Neural cell (in vitro differentiated cells): ENCODE measurements around the gene AGFG1. TPM values are rescaled to one million over a fixed set of nuclear protein-coding genes. Genes with fewer than 3 reads are reported as not detected.

Experiments
- H2AFZ ChIP-seq: fragments of 200-600, 300-800 bp; sonication (generic), shearing (Covaris generic); 2 replicates; pipeline ENCODE4 v1.6.0; 2014; ENCODE audit warnings: low read depth, mild to moderate bottlenecking, antibody characterized with exemption, low read length, moderate library complexity
- H3F3A ChIP-seq: fragments of 200-600 bp; shearing (Covaris generic); 2 replicates; pipeline ENCODE4 v1.6.1; 2016; ENCODE audit warnings: mild to moderate bottlenecking, moderate library complexity, mixed read lengths, antibody characterized with exemption, low read length; ENCODE audit not compliant: insufficient read depth, poor library complexity, severe bottlenecking
- H3K27ac ChIP-seq: fragments of 200-600, 300-800 bp; sonication (generic), shearing (Covaris generic); 2 replicates; pipeline ENCODE4 v1.5.1; 2014; ENCODE audit warnings: mild to moderate bottlenecking, low read length, moderate library complexity
- H3K27me3 ChIP-seq: fragments of 300-800, 200-600 bp; sonication (generic), shearing (Covaris generic); 2 replicates; pipeline ENCODE4 v1.6.0; 2014; ENCODE audit warnings: mild to moderate bottlenecking, low read depth, low read length, moderate library complexity; ENCODE audit not compliant: insufficient read depth
- H3K36me3 ChIP-seq: fragments of 300-800, 200-600 bp; sonication (generic), shearing (Covaris generic); 2 replicates; pipeline ENCODE4 v1.5.1; 2014; ENCODE audit warnings: mild to moderate bottlenecking, antibody characterized with exemption, low read length, moderate library complexity; ENCODE audit not compliant: insufficient read depth
- H3K4me2 ChIP-seq: fragments of 300-800, 200-600 bp; sonication (generic), shearing (Covaris generic); 2 replicates; pipeline ENCODE4 v1.6.0; 2014; ENCODE audit warnings: mild to moderate bottlenecking, low read length
- H3K4me3 ChIP-seq: fragments of 300-800, 200-600 bp; sonication (generic), shearing (Covaris generic); 2 replicates; pipeline ENCODE4 v1.5.1; 2014; ENCODE audit warnings: mild to moderate bottlenecking, low read length, moderate library complexity
- H3K79me2 ChIP-seq: fragments of 200-600 bp; shearing (Covaris generic); replicated peaks from 2 replicates; pipeline ENCODE4 v1.6.0; 2014; ENCODE audit warnings: mild to moderate bottlenecking, low read length, moderate library complexity; ENCODE audit not compliant: insufficient read depth
- H3K9ac ChIP-seq: fragments of 300-800, 200-600 bp; sonication (generic), shearing (Covaris generic); 2 replicates; pipeline ENCODE4 v1.6.1; 2016; ENCODE audit warnings: mild to moderate bottlenecking, low read length, mixed read lengths
- H3K9me2 ChIP-seq: fragments of 200-600 bp; shearing (Covaris generic); 2 replicates; pipeline ENCODE4 v1.6.1; 2016; ENCODE audit warnings: mild to moderate bottlenecking, low read length, mixed read lengths; ENCODE audit not compliant: insufficient read depth
- H3K9me3 ChIP-seq: fragments of 200-600, 300-800 bp; sonication (generic), shearing (Covaris generic); 2 replicates; pipeline ENCODE4 v1.6.1; 2016; ENCODE audit warnings: mild to moderate bottlenecking, mixed run types, low read length, moderate library complexity, mixed read lengths
- H4K20me1 ChIP-seq: fragments of 200-600 bp; shearing (Covaris generic); 2 replicates; pipeline ENCODE4 v1.6.1; 2016; ENCODE audit warnings: mild to moderate bottlenecking, mixed run types; ENCODE audit not compliant: insufficient read depth
- CTCF ChIP-seq: fragments of 450-650 bp; IDR thresholded peaks from 2 replicates; pipeline ENCODE4 v1.5.1; 2014; ENCODE audit warnings: antibody characterized with exemption, mild to moderate bottlenecking, moderate library complexity; ENCODE audit not compliant: poor library complexity, severe bottlenecking
- EP300 ChIP-seq: fragments of 450-650 bp; conservative IDR thresholded peaks from 2 replicates; pipeline ENCODE4 v1.6.1; 2014; ENCODE audit warnings: antibody characterized with exemption, mild to moderate bottlenecking, moderate library complexity; ENCODE audit not compliant: poor library complexity, severe bottlenecking
- EZH2 ChIP-seq: fragments of 200-600, 300-800 bp; shearing (Covaris generic), sonication (generic); IDR thresholded peaks from 2 replicates; pipeline ENCODE4 v1.6.1; 2014; ENCODE audit warnings: antibody characterized with exemption, low read length, borderline replicate concordance, mild to moderate bottlenecking; ENCODE audit not compliant: insufficient read depth, poor library complexity, severe bottlenecking
- MXI1 ChIP-seq: fragments of 450-650 bp; conservative IDR thresholded peaks from 2 replicates; pipeline ENCODE4 v1.6.1; 2014; ENCODE audit warnings: antibody characterized with exemption, mild to moderate bottlenecking; ENCODE audit not compliant: poor library complexity, severe bottlenecking
- POLR2AphosphoS5 ChIP-seq: IDR thresholded peaks from 2 replicates; pipeline ENCODE4 v1.6.1; 2012
- RAD21 ChIP-seq: fragments of 450-650 bp; conservative IDR thresholded peaks from 2 replicates; pipeline ENCODE4 v1.6.1; 2014; ENCODE audit warnings: antibody characterized with exemption, mild to moderate bottlenecking, moderate library complexity
- REST ChIP-seq: IDR thresholded peaks from 2 replicates; pipeline ENCODE4 v1.6.1; 2012; ENCODE audit warnings: borderline replicate concordance
- SMC3 ChIP-seq: fragments of 450-650 bp; conservative IDR thresholded peaks from 2 replicates; pipeline ENCODE4 v1.6.1; 2014; ENCODE audit warnings: antibody characterized with exemption, mild to moderate bottlenecking, moderate library complexity; ENCODE audit not compliant: poor library complexity
- TAF1 ChIP-seq: IDR thresholded peaks from 2 replicates; pipeline ENCODE4 v1.6.1; 2012; ENCODE audit warnings: low read depth
- polyA plus RNA-seq: library from polyadenylated mRNA; depleted of rRNA; stranded (reverse); fragments of >200 nt; gene quantifications from 2 replicates; pipeline ENCODE4 v1.2.3, GENCODE V29; 2014

Gene AGFG1
- polyA plus RNA-seq, 1 donor from 2014 or later, result 106 TPM

DNA sequence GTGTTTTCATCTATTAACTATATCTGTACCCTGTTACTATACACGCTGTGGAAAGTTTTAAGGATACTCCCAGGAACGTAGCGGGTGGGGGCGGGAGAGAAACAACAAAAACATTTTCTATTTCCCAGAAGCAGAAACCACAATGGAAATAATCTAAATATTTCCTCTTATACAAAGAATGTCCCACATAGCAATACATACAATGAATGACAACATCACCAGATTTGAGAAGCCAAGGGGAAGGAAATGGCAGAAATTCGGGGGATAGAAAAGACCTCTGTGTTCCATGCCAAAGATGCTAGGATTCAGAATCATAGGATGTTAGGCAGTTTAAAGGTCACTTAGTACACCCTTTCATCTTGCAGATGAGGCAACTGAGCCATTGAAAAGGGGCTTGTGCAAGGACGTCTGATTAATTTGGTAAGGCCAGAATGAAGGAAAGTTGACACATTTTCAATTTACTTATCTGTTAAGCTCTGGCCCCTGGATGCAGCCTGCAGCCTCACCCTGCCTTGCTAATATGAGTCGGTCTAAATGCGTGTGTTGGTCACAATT, 43.1 kb upstream of the AGFG1 start:
- no peak overlapping the region for H3K9ac ChIP-seq
- H4K20me1 ChIP-seq, result no peaks in the 10 kb centered on the region
- H3K9me2 ChIP-seq, result no peaks in the 10 kb centered on the region
- no peaks in the 10 kb centered on the region for H3F3A ChIP-seq
- no peaks in the 10 kb centered on the region for H3K36me3 ChIP-seq
- no peaks in the 10 kb centered on the region for H3K27me3 ChIP-seq
- no peak overlapping the region for H2AFZ ChIP-seq
- no peak overlapping the region for H3K4me2 ChIP-seq
- TF ChIP-seq EZH2, result no peak
- no peak for TF ChIP-seq MXI1
- TF ChIP-seq CTCF, result no peak
- TF ChIP-seq POLR2AphosphoS5, result no peak
- TF ChIP-seq SMC3, result no peak
- no peak for TF ChIP-seq EP300
- TF ChIP-seq REST, result no peak
- no peak for TF ChIP-seq TAF1
- no peak for TF ChIP-seq RAD21
- H3K79me2 ChIP-seq, result no peaks in the 10 kb centered on the region
- H3K4me3 ChIP-seq, result no peak overlapping the region
- H3K27ac ChIP-seq, result no peak overlapping the region
- no peaks in the 10 kb centered on the region for H3K9me3 ChIP-seq

DNA sequence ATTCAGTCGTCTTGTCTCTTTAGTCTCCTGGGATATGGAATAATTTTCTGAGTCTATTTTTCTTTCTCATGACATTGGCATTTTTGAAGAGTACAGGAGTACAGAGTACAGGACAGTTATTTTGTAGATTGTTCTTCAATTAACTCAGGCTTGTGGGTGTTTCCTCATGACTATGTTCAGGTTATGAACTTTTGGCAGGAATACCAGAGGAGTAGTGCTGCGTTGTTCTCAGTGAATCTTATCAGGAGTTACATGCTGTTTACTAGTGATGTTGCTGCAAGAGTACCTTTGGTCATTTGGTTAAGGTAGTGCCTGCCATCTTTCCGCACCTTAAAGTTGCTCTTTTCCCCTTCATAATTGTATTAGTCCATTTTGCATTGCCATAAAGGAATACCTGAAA, 41.3 kb upstream of the AGFG1 start:
- no peaks in the 10 kb centered on the region for H3K27me3 ChIP-seq
- no peaks in the 10 kb centered on the region for H3K79me2 ChIP-seq
- H3K4me3 ChIP-seq, result no peak overlapping the region
- no peaks in the 10 kb centered on the region for H4K20me1 ChIP-seq
- H2AFZ ChIP-seq, result no peak overlapping the region
- TF ChIP-seq CTCF (no peak), MXI1 (no peak), SMC3 (no peak), EZH2 (no peak), EP300 (no peak), TAF1 (no peak), REST (no peak), POLR2AphosphoS5 (no peak), RAD21 (no peak)
- H3K9ac ChIP-seq, result no peak overlapping the region
- no peaks in the 10 kb centered on the region for H3K36me3 ChIP-seq
- no peaks in the 10 kb centered on the region for H3K9me3 ChIP-seq
- no peak overlapping the region for H3K27ac ChIP-seq
- H3K4me2 ChIP-seq, result no peak overlapping the region
- no peaks in the 10 kb centered on the region for H3K9me2 ChIP-seq
- no peaks in the 10 kb centered on the region for H3F3A ChIP-seq
